Neural crest cell (in vitro differentiated cells): ENCODE results near the gene MRS2. TPM values are rescaled to one million over a fixed set of nuclear protein-coding genes. Genes with fewer than 3 reads are reported as not detected.
"Not testable (repeated sequence)": the region's sequence is repeated elsewhere in the genome, so short reads cannot be mapped to it uniquely, and the experiment has no call there.

Experiments used
- DNase-seq: peaks from one replicate; pipeline ENCODE4 v3.0.0; 2021; ENCODE audit warnings: low read depth, mixed read lengths, low spot score
- H3K27ac Mint-ChIP-seq: one replicate; pipeline ENCODE4 v1.8.0; 2021; ENCODE audit warnings: mild to moderate bottlenecking, mixed read lengths; ENCODE audit not compliant: unreplicated experiment
- H3K27me3 Mint-ChIP-seq: 2 replicates; pipeline ENCODE4 v1.8.0; 2021; ENCODE audit warnings: low read depth, mild to moderate bottlenecking, mixed read lengths
- H3K36me3 Mint-ChIP-seq: 2 replicates; pipeline ENCODE4 v1.8.0; 2021; ENCODE audit warnings: low read depth, mild to moderate bottlenecking, mixed read lengths
- H3K4me1 Mint-ChIP-seq: 2 replicates; pipeline ENCODE4 v1.8.0; 2021; ENCODE audit warnings: mixed read lengths
- H3K4me3 Mint-ChIP-seq: one replicate; pipeline ENCODE4 v1.8.0; 2021; ENCODE audit warnings: mild to moderate bottlenecking, mixed read lengths
- H3K9me3 Mint-ChIP-seq: 2 replicates; pipeline ENCODE4 v1.8.0; 2021; ENCODE audit warnings: mixed read lengths
- CTCF ChIP-seq: fragments of 200-600 bp; sonication (generic); conservative IDR thresholded peaks from 2 replicates; pipeline ENCODE4 v1.5.0; 2021; ENCODE audit warnings: antibody characterized with exemption, mild to moderate bottlenecking
- total RNA-seq: library from RNA; stranded (reverse); gene quantifications from 2 replicates; pipeline ENCODE4 v1.2.1, GENCODE V29; 2021

MRS2 gene
- total RNA-seq, 1 donor from 2014 or later, result 38.4 TPM

GRCh38 chr6:24394780-24395437 is 7.8 kb upstream of the MRS2 start:
- peaks cover 17% of the 10 kb centered on the region for H3K27me3 Mint-ChIP-seq
- no peaks in the 10 kb centered on the region for H3K36me3 Mint-ChIP-seq
- no peak overlapping the region for H3K4me3 Mint-ChIP-seq
- no peak for DNase-seq
- H3K27ac Mint-ChIP-seq, result no peak overlapping the region
- no peaks in the 10 kb centered on the region for H3K4me1 Mint-ChIP-seq
- TF ChIP-seq CTCF, result no peak
- H3K9me3 Mint-ChIP-seq, result peaks cover 11% of the 10 kb centered on the region

DNA sequence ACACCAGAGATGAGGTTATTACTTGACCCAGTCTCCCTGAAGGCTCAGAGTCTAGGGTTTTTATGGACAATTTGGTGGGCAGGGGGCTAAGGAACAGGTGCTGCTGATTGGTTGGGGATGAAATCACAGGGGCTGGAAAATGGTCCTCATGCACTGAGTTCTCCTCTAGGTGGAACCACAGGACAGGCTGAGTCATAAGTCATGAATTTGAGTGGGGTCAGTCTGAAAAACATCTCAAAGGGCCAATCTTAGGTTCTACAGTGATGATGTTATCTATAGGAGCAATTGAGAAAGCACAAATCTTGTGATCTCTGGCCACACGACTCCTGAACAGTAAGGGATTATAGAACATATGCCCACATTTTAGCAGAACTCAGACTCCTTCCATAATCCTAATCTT is 5.9 kb upstream of the MRS2 start:
- TF ChIP-seq CTCF, result no peak
- Mint-ChIP-seq H3K9me3 (peaks cover 11% of the 10 kb centered on the region), H3K27me3 (peaks cover 29% of the 10 kb centered on the region), H3K4me3 (no peak overlapping the region), H3K4me1 (no peaks in the 10 kb centered on the region), H3K27ac (no peak overlapping the region), H3K36me3 (no peaks in the 10 kb centered on the region)
- no peak for DNase-seq

GRCh38 chr6:24397631-24398030 is 5.1 kb upstream of the MRS2 start:
- Mint-ChIP-seq H3K27me3 (peaks cover 29% of the 10 kb centered on the region), H3K36me3 (no peaks in the 10 kb centered on the region), H3K4me1 (peaks cover 5% of the 10 kb centered on the region), H3K4me3 (no peak overlapping the region), H3K27ac (no peak overlapping the region), H3K9me3 (peaks cover 11% of the 10 kb centered on the region)
- no peak for DNase-seq
- no peak for TF ChIP-seq CTCF

GRCh38 chr6:24400045-24401039 is 2.4 kb upstream of the MRS2 start:
- Mint-ChIP-seq H3K4me3 (peak overlapping the region; percentile 75), H3K9me3 (peaks cover 11% of the 10 kb centered on the region), H3K4me1 (peaks cover 26% of the 10 kb centered on the region), H3K27me3 (peaks cover 29% of the 10 kb centered on the region)
- not testable (repeated sequence) for DNase-seq, H3K27ac Mint-ChIP-seq, H3K36me3 Mint-ChIP-seq

DNA sequence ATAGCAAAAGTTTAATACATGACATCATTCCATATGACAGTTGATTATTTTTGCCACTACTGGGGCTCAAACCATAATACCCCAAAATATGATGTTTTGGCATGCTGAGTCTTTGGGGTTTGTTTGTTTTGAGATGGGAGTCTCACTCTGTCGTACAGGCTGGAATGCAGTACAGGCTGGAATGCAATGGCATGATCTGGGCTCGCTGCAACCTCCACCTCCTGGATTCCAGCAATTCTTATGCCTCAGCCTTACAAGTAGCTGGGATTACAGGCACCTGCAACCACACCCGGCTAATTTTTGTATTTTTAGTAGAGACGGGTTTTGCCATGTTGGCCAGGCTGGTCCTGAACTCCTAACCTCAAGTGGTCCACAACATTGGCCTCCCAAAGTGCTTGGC is 1.3 kb upstream of the MRS2 start:
- no peak overlapping the region for H3K27ac Mint-ChIP-seq
- H3K9me3 Mint-ChIP-seq, result peaks cover 9% of the 10 kb centered on the region
- peaks cover 6% of the 10 kb centered on the region for H3K36me3 Mint-ChIP-seq
- peak overlapping the region; percentile 92 for H3K4me3 Mint-ChIP-seq
- H3K27me3 Mint-ChIP-seq, result peaks cover 29% of the 10 kb centered on the region
- DNase-seq, result no peak
- no peak for TF ChIP-seq CTCF
- H3K4me1 Mint-ChIP-seq, result peaks cover 27% of the 10 kb centered on the region

DNA sequence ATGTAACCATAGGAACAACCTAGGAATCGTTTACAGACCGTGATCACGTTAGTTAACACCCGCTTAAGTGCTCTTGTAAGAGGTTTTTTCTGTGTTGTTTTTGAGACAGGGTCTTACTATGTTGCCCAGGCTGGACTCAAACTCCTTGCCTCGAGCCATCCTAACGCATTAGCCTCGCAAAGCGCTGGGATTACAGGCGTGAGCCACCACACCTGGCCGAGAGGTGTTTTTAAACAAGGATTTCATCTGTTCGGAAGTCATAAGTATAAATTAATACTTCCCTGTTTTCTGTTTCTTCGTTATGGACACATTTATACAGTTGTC is 727 bp downstream of the MRS2 start:
- peak overlapping the region; percentile 44 for H3K27ac Mint-ChIP-seq
- peak overlapping the region; percentile 92 for H3K4me3 Mint-ChIP-seq
- no peak for DNase-seq
- H3K36me3 Mint-ChIP-seq, result peaks cover 6% of the 10 kb centered on the region
- peaks cover 23% of the 10 kb centered on the region for H3K27me3 Mint-ChIP-seq
- peaks cover 30% of the 10 kb centered on the region for H3K4me1 Mint-ChIP-seq
- H3K9me3 Mint-ChIP-seq, result peaks cover 1% of the 10 kb centered on the region
- TF ChIP-seq CTCF, result no peak
